K562 (cell line): ENCODE results near the gene FANCC. TPM values are rescaled to one million over a fixed set of nuclear protein-coding genes. Genes with fewer than 3 reads are reported as not detected.

Experiments
- ATF7 ChIP-seq: fragments of 450-650 bp; IDR thresholded peaks from 2 replicates; pipeline ENCODE4 v1.7.1; 2014; ENCODE audit warnings: mild to moderate bottlenecking, moderate library complexity
- CEBPB ChIP-seq: fragments of 450-650 bp; IDR thresholded peaks from 2 replicates; pipeline ENCODE4 v1.6.1; 2016; ENCODE audit warnings: missing genetic modification characterization, missing compliant biosample characterization
- EP300 ChIP-seq: IDR thresholded peaks from 2 replicates; pipeline ENCODE4 v1.6.1; 2012; ENCODE audit warnings: low read length, improper control_type of control experiment
- FOXO4 ChIP-seq: fragments of 450-650 bp; formaldehyde crosslinking; IDR thresholded peaks from 2 replicates; pipeline ENCODE4 v1.4.0; 2020; ENCODE audit warnings: mild to moderate bottlenecking, moderate library complexity
- GABPB1 ChIP-seq: sonication (generic); formaldehyde crosslinking; IDR thresholded peaks from 2 replicates; pipeline ENCODE4 v1.8.0; 2022; ENCODE audit warnings: mild to moderate bottlenecking, missing genetic modification reagents
- HMGN3 ChIP-seq: IDR thresholded peaks from 2 replicates; pipeline ENCODE4 v1.6.1; 2011; ENCODE audit warnings: borderline replicate concordance, low read depth, mild to moderate bottlenecking, mixed read lengths, low read length; ENCODE audit not compliant: insufficient read length; ENCODE audit errors: extremely low read depth
- HNRNPUL1 ChIP-seq: fragments of 200-400 bp; formaldehyde crosslinking; IDR thresholded peaks from 2 replicates; pipeline ENCODE4 v1.6.1; 2017; ENCODE audit warnings: low read length
- KAT7 ChIP-seq: sonication (generic); formaldehyde crosslinking; IDR thresholded peaks from 2 replicates; pipeline ENCODE4 v1.8.0; 2022; ENCODE audit warnings: missing genetic modification reagents, mild to moderate bottlenecking, borderline replicate concordance
- MAFK ChIP-seq: IDR thresholded peaks from 2 replicates; pipeline ENCODE4 v1.6.1; 2011; ENCODE audit warnings: low read length, improper control_type of control experiment
- NCOA6 ChIP-seq: fragments of 450-650 bp; IDR thresholded peaks from 2 replicates; pipeline ENCODE4 v1.6.1; 2017; ENCODE audit warnings: mild to moderate bottlenecking
- NCOR1 ChIP-seq: fragments of 450-650 bp; IDR thresholded peaks from 2 replicates; pipeline ENCODE4 v1.6.1; 2016; ENCODE audit warnings: mild to moderate bottlenecking, moderate library complexity
- NFE2 ChIP-seq: IDR thresholded peaks from 2 replicates; pipeline ENCODE4 v1.6.1; 2014; ENCODE audit warnings: antibody characterized with exemption, low read depth
- NFIC ChIP-seq: fragments of 450-650 bp; IDR thresholded peaks from 2 replicates; pipeline ENCODE4 v1.6.1; 2017; ENCODE audit warnings: mild to moderate bottlenecking, inconsistent platforms
- NFXL1 ChIP-seq: fragments of 450-650 bp; formaldehyde crosslinking; IDR thresholded peaks from 2 replicates; pipeline ENCODE4 v1.4.0; 2021; ENCODE audit warnings: mild to moderate bottlenecking
- POU5F1 ChIP-seq: fragments of 150-350 bp; IDR thresholded peaks from 2 replicates; pipeline ENCODE4 v1.6.1; 2014; ENCODE audit warnings: borderline replicate concordance, low read length, low read depth, mild to moderate bottlenecking; ENCODE audit not compliant: partially characterized antibody
- PPARD ChIP-seq: fragments of 250-450 bp; sonication (Bioruptor Pico); IDR thresholded peaks from 2 replicates; pipeline ENCODE4 v1.8.0; 2022; ENCODE audit warnings: inconsistent platforms, mild to moderate bottlenecking, moderate library complexity
- RCOR1 ChIP-seq, 2 experiments: IDR thresholded peaks; 2 replicates each; pipeline ENCODE4 v1.6.1; 2012; ENCODE audit warnings: low read depth in 2 of 2, low read length in 2 of 2, borderline replicate concordance in 1 of 2, improper control_type of control experiment in 1 of 2
- RFX5 ChIP-seq: IDR thresholded peaks from 2 replicates; pipeline ENCODE4 v1.6.1; 2011; ENCODE audit warnings: low read depth, mild to moderate bottlenecking, improper control_type of control experiment, low read length
- SIN3B ChIP-seq: fragments of 450-650 bp; IDR thresholded peaks from 2 replicates; pipeline ENCODE4 v1.6.1; 2017; ENCODE audit warnings: low read depth, mild to moderate bottlenecking, moderate library complexity
- SIRT6 ChIP-seq: IDR thresholded peaks from one replicate; pipeline ENCODE4 v1.6.1; 2012; ENCODE audit warnings: low read depth, mild to moderate bottlenecking, control low read depth, inconsistent platforms, low read length, moderate library complexity
- SMARCA4 ChIP-seq: fragments of 450-650 bp; IDR thresholded peaks from 2 replicates; pipeline ENCODE4 v1.6.1; 2016
- SMARCC2 ChIP-seq: fragments of 450-650 bp; IDR thresholded peaks from 2 replicates; pipeline ENCODE4 v1.6.1; 2017; ENCODE audit warnings: antibody characterized with exemption, moderate library complexity, mild to moderate bottlenecking, low read depth
- SPI1 ChIP-seq: IDR thresholded peaks from 2 replicates; pipeline ENCODE4 v1.6.1; 2011; ENCODE audit warnings: low read depth, low read length, control low read depth, borderline replicate concordance
- TAF7 ChIP-seq: fragments of 450-650 bp; IDR thresholded peaks from 2 replicates; pipeline ENCODE4 v1.6.1; 2016; ENCODE audit warnings: missing genetic modification characterization, missing compliant biosample characterization
- TBL1XR1 ChIP-seq, 2 experiments: IDR thresholded peaks; 2 replicates each; pipeline ENCODE4 v1.6.1; 2012; ENCODE audit warnings: improper control_type of control experiment in 2 of 2, low read length in 2 of 2, mild to moderate bottlenecking in 1 of 2
- TCF3 ChIP-seq: sonication (generic); formaldehyde crosslinking; IDR thresholded peaks from 2 replicates; pipeline ENCODE4 v1.4.0; 2020; ENCODE audit warnings: mild to moderate bottlenecking, missing genetic modification reagents
- ZC3H11A ChIP-seq: IDR thresholded peaks from 2 replicates; pipeline ENCODE4 v1.6.1; 2012; ENCODE audit warnings: low read depth, low read length, improper control_type of control experiment
- polyA plus RNA-seq, 8 experiments: library from polyadenylated mRNA; depleted of rRNA in 4 of 8; stranded (reverse) in 5 of 8; unstranded in 3 of 8; fragments of >200 nt; fragmentation: Nextera tagmentation in 2 of 8; fragmentation: Illumina TruSeq in 1 of 8; extraction: Ambion mirVana in 2 of 8; extraction: Trizol in 1 of 8; gene quantifications; 2 replicates each; pipeline versions ENCODE4 v1.2.1 to v1.2.3, GENCODE V29; 2011 to 2014; ENCODE audit warnings: inconsistent platforms in 1 of 8, missing spikeins in 1 of 8
- total RNA-seq, 7 experiments: library from RNA; depleted of rRNA in 6 of 7; stranded (reverse); fragments of >200 nt in 6 of 7; fragmentation: Illumina TruSeq in 2 of 7; extraction: Trizol in 2 of 7; gene quantifications; 2 replicates each; pipeline versions ENCODE4 v1.2.1 to v1.2.3, GENCODE V29; 2011 to 2021; ENCODE audit warnings: low replicate concordance in 1 of 7
- TF ChIP-seq, protein P1 (sequence below), 2 experiments: fragments of 250-450 bp in 1 of 2; fragments of 450-650 bp in 1 of 2; sonication (Bioruptor Pico) in 1 of 2; IDR thresholded peaks; 2 replicates each; pipeline versions ENCODE4 v1.6.1 to v1.8.0; 2016 to 2021; ENCODE audit warnings: mild to moderate bottlenecking in 2 of 2, moderate library complexity in 2 of 2, missing compliant biosample characterization in 1 of 2, missing genetic modification characterization in 1 of 2

FANCC gene
- total and polyA plus RNA-seq, 9 of the 15 experiments (the other 6 are each of a cell fraction or from before 2014, with no cell fraction given): 4.6 to 18.4 (median 14.2) TPM

GRCh38 chr9:95157481-95158151 is 159.9 kb downstream of the FANCC start (continued):
- TF ChIP-seq, protein P1, sequence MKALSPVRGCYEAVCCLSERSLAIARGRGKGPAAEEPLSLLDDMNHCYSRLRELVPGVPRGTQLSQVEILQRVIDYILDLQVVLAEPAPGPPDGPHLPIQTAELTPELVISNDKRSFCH (CRISPR knock-in tag; IDR thresholded peaks at IDR 0.05): no peak
- TF ChIP-seq, protein P1 (tag; IDR thresholded peaks at IDR 0.05): no peak
- TF ChIP-seq HMGN3: no peak
- TF ChIP-seq SPI1: peak; percentile 91
- TF ChIP-seq MAFK: 0 out of 2 replicates have a peak, but pooled peaks have one; percentile 10
- 0 out of 2 replicates have a peak, but pooled peaks have one; percentile 15 for TF ChIP-seq TCF3 (CRISPR knock-in tag)
- no peak for TF ChIP-seq GABPB1 (CRISPR knock-in tag)
- TF ChIP-seq TAF7 (tag): no peak
- 0 out of 2 replicates have a peak, but pooled peaks have one; percentile 12 for TF ChIP-seq NCOR1
- no peak for TF ChIP-seq PPARD (CRISPR knock-in tag)
- TF ChIP-seq RFX5: no peak
- TF ChIP-seq NFE2: peak; percentile 62
- no peak for TF ChIP-seq POU5F1
- peak; percentile 25; the same call in 1 of the 2 replicates for TF ChIP-seq EP300
- no peak for TF ChIP-seq KAT7 (CRISPR knock-in tag)
- no peak for TF ChIP-seq NCOA6
- no peak for TF ChIP-seq HNRNPUL1
- no peak for TF ChIP-seq FOXO4
- TF ChIP-seq RCOR1 (IDR thresholded peaks at IDR 0.05; ENCODE audit: borderline replicate concordance in 1 of 2, low read depth in 2 of 2, low read length in 2 of 2): peak in 1 of 2 experiments; percentile 55; a peak in 2 of 4 replicates
- TF ChIP-seq CEBPB (tag): peak; percentile 98
- no peak for TF ChIP-seq SIRT6
- 0 out of 2 replicates have a peak, but pooled peaks have one; percentile 44 for TF ChIP-seq SMARCA4
- TF ChIP-seq SMARCC2: 0 out of 2 replicates have a peak, but pooled peaks have one; percentile 23
- TF ChIP-seq SIN3B: no peak
- 0 out of 4 replicates have a peak, but pooled peaks of 1 of the 2 experiments have one; percentile 37 for TF ChIP-seq TBL1XR1 (IDR thresholded peaks at IDR 0.05; ENCODE audit: low read length in 2 of 2)
- peak; percentile 52 for TF ChIP-seq NFIC
- 0 out of 2 replicates have a peak, but pooled peaks have one; percentile 11 for TF ChIP-seq ATF7
- no peak for TF ChIP-seq ZC3H11A
- no peak for TF ChIP-seq NFXL1 (CRISPR knock-in tag)
